D721Med (cell line): ENCODE results near the gene GH1.
"Not testable (repeated sequence)": the region's sequence is repeated elsewhere in the genome, so short reads cannot be mapped to it uniquely, and the experiment has no call there.

ENCODE experiments used
- DNase-seq: peaks from one replicate; pipeline ENCODE4 v3.0.0; 2011; ENCODE audit warnings: low spot score; ENCODE audit not compliant: insufficient read length
- FAIRE-seq: peaks from 2 replicates; lab custom pipeline; 2011; peaks lifted over from hg19 to GRCh38; lab: Jason Lieb, UNC
- TF ChIP-seq, protein P1 (sequence below): IDR thresholded peaks from 2 replicates; pipeline ENCODE4 v1.5.1; 2012; ENCODE audit warnings: mild to moderate bottlenecking, control low read depth; ENCODE audit not compliant: insufficient read depth; ENCODE audit errors: missing control alignments

Gene GH1

DNA sequence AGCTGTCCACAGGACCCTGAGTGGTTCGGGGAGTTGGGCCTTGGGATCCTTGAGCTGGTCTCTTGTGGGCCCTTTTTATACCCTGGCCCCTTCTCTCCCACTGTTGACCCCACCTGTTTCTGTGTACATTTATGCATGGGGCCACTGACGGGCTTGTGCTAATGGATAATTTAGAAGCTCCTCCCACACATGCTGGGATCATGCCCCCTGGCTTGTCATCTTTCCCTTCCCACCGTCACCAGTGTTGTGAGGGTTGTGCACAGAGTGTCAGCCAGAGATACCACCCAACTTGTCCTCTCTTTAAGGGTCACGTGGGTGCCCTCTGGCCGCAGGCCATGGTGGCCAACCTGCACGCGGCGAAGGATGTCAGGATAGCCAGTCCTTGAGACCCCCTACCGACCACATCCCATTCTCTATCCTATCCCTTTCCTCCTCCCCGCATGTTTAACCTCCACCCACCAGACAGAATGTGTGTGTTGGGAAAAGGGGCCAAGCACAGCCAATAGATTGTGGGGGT lies at the start of gene GH1:
Gene GH1, minus strand, starts transcription at position 51 of the 517 bp plus-strand sequence. CDS start 63 bp downstream, outside the sequence.
- not testable (repeated sequence) for FAIRE-seq, DNase-seq

GRCh38 chr17:63967953-63968352 lies 49.3 kb upstream of the GH1 start:
- DNase-seq (no peak), FAIRE-seq (no peak)
- TF ChIP-seq, protein P1, sequence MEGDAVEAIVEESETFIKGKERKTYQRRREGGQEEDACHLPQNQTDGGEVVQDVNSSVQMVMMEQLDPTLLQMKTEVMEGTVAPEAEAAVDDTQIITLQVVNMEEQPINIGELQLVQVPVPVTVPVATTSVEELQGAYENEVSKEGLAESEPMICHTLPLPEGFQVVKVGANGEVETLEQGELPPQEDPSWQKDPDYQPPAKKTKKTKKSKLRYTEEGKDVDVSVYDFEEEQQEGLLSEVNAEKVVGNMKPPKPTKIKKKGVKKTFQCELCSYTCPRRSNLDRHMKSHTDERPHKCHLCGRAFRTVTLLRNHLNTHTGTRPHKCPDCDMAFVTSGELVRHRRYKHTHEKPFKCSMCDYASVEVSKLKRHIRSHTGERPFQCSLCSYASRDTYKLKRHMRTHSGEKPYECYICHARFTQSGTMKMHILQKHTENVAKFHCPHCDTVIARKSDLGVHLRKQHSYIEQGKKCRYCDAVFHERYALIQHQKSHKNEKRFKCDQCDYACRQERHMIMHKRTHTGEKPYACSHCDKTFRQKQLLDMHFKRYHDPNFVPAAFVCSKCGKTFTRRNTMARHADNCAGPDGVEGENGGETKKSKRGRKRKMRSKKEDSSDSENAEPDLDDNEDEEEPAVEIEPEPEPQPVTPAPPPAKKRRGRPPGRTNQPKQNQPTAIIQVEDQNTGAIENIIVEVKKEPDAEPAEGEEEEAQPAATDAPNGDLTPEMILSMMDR, result no peak

GRCh38 chr17:63966646-63967264 lies 48.1 kb upstream of the GH1 start:
- no peak for DNase-seq
- FAIRE-seq, result no peak

DNA sequence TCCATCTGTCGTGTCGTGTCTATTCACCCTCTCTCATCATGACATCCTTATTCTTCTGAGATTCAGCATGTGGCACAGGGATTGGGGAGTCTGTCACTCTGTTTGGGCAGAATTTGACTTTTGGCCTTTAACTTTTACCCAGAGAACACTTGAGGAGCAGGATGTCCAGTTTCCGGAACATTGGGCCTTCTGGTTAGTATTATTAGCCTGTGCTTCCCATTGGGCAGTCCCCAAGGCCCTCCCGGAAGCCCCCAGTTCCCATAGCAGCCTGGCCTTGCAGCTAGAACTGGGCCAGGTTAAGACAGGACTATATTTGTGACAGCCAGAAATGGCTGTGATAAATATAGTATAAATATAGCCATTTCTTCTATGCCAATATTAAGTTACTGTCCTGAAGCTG lies 44.5 kb upstream of the GH1 start:
- DNase-seq (no peak), FAIRE-seq (no peak)
- TF ChIP-seq, protein P1, result no peak

More at GRCh38 chr17:63966646-63967264, 48.1 kb upstream of the GH1 start:
- TF ChIP-seq, protein P1, result no peak

DNA sequence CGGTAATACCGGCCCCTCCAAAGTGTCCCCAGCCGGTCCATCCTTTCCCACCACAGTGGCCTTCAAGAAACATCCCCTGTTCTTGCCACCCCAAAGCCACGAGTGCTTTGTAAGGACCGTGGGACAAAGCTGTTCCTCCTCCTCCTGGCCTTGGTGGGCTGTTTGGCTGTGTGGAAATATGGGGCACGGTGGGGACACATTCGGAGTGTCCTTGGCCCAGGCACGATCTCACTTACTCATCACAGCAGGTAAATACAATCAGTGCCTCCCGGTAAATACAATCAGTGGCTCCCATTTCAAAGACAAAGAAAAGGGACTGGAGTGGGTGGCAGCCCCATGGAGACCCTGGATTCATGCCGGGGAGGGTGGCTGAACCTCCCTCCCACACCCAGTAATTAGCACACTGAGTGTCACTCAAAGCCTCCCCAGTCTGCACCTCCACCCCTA lies 43.7 kb upstream of the GH1 start:
- TF ChIP-seq, protein P1, result no peak
- no peak for DNase-seq
- FAIRE-seq, result no peak

DNA sequence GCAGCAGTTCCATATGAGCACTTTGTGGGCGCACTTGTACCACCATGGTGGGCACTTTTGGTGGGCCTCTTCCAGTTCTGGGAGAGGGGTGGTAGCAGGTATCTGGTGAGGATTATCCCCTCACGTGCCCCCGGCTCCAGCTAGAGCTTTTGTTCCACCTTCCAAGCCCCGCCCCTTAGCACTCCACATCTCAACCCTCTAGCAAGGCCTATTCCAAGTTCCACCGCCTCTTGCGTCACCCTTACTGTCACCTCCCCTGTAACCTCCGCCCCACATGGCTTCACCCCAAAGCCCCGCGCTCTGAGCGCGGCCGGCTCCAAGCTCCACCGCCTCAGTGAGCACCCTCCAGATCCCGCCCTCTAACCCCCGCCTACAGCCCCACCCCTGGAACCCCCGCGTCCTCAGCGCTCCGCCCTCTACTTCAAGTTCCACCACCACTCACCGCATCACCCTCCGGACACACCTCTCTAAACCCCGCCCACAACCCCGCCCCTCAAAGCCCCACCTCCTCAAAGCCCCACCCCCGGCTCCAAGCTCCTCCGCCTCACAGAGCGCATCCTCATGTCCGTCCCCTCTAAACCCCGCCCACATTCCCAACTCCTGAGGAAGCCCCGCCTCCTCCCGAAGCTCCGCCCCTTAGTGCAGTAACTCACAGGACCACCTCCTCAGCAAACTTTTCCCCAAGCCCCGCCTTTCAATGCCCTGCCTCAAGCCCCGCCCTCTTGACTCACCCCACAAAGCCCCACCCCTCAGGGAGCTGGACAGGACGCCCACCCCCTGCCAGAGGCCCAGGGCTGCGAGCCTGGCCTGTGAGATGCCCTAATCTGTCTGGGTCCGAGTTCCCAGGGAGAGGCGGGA lies 42.9 kb upstream of the GH1 start:
- TF ChIP-seq, protein P1, result no peak
- DNase-seq, result no peak

DNA sequence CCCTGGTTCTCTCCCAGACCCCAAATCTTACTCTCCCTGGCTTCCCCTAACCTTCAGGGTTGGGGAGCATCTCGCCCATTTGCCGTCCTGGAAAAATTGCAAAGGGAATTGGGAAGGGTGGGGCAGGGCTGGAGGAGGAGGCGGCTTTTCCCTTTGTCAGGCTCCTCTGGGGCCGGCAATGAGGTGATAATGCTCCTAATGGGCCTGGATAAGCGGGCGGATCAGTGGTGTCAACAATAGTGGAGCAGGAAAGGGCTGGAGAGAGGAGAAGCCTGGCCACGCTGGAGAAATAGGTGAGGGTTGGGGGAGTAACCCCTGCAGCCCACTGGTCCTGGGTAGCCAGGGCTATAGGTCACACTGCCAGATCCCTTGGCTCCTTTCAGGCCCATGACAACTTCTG lies 41.8 kb upstream of the GH1 start:
- FAIRE-seq (no peak), DNase-seq (no peak)
- TF ChIP-seq, protein P1, result no peak

More for the DNA sequence above, 42.9 kb upstream of the GH1 start:
- no peak for FAIRE-seq
